Body of pancreas (tissue), 4 donors: ENCODE measurements around the gene SDC1. TPM values are rescaled to one million over a fixed set of nuclear protein-coding genes. Genes with fewer than 3 reads are reported as not detected.

Source experiments
- ATAC-seq: fragments of 150-250 bp; one replicate; pipeline ENCODE4 v1.9.1; 2016
- DNase-seq, 4 donors: peaks; one replicate each; pipeline ENCODE4 v3.0.0-alpha.2; 2019
- H3K27ac ChIP-seq, 4 donors: fragments of 200-600 bp; sonication (generic); 1 replicate in 3 of 4; 2 replicates in 1 of 4; pipeline versions ENCODE4 v1.5.1 to v1.6.1; 2016 to 2019; ENCODE audit warnings: mild to moderate bottlenecking in 1 of 4, mixed read lengths in 1 of 4, moderate library complexity in 1 of 4
- H3K27me3 ChIP-seq, 2 donors: fragments of 200-600 bp; sonication (generic); one replicate each; pipeline ENCODE4 v1.6.0; 2016; ENCODE audit warnings: mild to moderate bottlenecking in 1 of 2
- H3K36me3 ChIP-seq, 2 donors: fragments of 200-600 bp; sonication (generic); replicated peaks in 1 of 2; 2 replicates each; pipeline ENCODE4 v1.5.1; 2016; ENCODE audit warnings: low read depth in 2 of 2; ENCODE audit not compliant: insufficient read depth in 1 of 2
- H3K4me1 ChIP-seq: fragments of 200-600 bp; sonication (generic); one replicate; pipeline ENCODE4 v1.6.0; 2016
- H3K4me3 ChIP-seq, 2 donors: fragments of 200-600 bp; sonication (generic); 1 replicate in 1 of 2; 2 replicates in 1 of 2; pipeline ENCODE4 v1.5.1; 2016 to 2019
- H3K9me3 ChIP-seq, 3 donors: fragments of 200-600 bp; sonication (generic); 1 replicate in 2 of 3; 2 replicates in 1 of 3; pipeline ENCODE4 v1.5.1; 2016
- POLR2A ChIP-seq, 3 donors: fragments of 450-650 bp; IDR thresholded peaks; one replicate each; pipeline ENCODE4 v1.6.1; 2016; ENCODE audit warnings: antibody characterized with exemption in 3 of 3, mild to moderate bottlenecking in 2 of 3
- WGBS, 2 donors: methylation state at CpG; one replicate each; pipeline ENCODE4 v1.1.5; 2017; 5-methylcytosine and 5-hydroxymethylcytosine counted together
- intact Hi-C: fragments of 100-400 bp; cut with DNase I; formaldehyde crosslinking; loops from one replicate; pipeline ENCODE4 v1.15.1; 2023
- total RNA-seq, 2 donors: library from RNA; depleted of rRNA; stranded (reverse); fragments of >200 nt; gene quantifications; one replicate each; pipeline ENCODE4 v1.1.0, GENCODE V29; 2016
- TF ChIP-seq, protein P1 (sequence below), 7 experiments: fragments of 450-650 bp in 4 of 7; fragments of 200-600 bp in 3 of 7; sonication (generic) in 3 of 7; IDR thresholded peaks; one replicate each; pipeline ENCODE4 v1.5.1; 2016 to 2019; ENCODE audit warnings: antibody characterized with exemption in 7 of 7

Gene SDC1
- total RNA-seq, 2 donors from 2014 or later = 24.7 to 53.2 TPM

DNA sequence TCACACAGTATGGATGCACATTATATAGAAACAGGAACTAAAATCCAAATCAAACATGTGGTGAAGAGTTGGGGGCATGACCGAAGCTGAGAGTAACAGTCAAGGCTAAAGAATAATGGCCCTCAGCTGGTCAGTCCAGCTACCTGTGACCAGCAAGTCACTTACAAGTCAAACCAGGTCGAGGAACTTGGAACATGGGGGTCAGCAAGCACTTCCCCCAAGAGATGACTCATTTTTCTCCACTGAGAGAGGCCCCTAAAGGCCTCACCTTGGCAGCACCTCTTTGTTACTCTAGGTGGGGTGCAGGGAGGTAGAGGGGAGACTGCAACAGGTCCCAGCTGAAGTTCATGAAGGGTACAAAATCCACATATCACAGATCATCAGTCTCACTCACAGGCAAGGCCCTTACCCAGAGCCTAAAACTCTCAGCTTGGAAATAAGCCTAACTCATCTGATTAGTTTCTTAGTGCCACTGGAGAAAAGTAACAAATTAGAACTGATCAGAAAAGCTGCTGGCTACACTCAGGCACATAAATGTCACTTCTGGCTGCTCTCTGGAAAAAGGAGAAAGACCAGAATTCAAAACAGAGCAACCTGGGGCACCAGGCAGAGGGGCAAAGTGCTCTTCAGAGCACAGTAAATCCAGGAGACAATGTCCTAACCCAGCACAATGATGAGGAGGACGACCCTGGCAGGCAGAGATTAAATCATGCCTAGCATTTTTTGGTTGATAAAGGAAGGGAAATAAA is 4.0 kb downstream of the SDC1 start:
- DNase-seq (no peak), ATAC-seq (no peak)
- Histone ChIP-seq H3K27ac (no peak overlapping the region), H3K4me1 (peaks cover 29% of the 10 kb centered on the region), H3K4me3 (no peak overlapping the region), H3K27me3 (no peaks in the 10 kb centered on the region), H3K9me3 (no peaks in the 10 kb centered on the region), H3K36me3 (no peaks in the 10 kb centered on the region)
- intact Hi-C loops = no loop called here
- TF ChIP-seq POLR2A (IDR thresholded peaks at IDR 0.05) = no peak
- TF ChIP-seq, protein P1, sequence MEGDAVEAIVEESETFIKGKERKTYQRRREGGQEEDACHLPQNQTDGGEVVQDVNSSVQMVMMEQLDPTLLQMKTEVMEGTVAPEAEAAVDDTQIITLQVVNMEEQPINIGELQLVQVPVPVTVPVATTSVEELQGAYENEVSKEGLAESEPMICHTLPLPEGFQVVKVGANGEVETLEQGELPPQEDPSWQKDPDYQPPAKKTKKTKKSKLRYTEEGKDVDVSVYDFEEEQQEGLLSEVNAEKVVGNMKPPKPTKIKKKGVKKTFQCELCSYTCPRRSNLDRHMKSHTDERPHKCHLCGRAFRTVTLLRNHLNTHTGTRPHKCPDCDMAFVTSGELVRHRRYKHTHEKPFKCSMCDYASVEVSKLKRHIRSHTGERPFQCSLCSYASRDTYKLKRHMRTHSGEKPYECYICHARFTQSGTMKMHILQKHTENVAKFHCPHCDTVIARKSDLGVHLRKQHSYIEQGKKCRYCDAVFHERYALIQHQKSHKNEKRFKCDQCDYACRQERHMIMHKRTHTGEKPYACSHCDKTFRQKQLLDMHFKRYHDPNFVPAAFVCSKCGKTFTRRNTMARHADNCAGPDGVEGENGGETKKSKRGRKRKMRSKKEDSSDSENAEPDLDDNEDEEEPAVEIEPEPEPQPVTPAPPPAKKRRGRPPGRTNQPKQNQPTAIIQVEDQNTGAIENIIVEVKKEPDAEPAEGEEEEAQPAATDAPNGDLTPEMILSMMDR (IDR thresholded peaks at IDR 0.05) = no peak
- 62 to 64% methylated on average over 3 of the region's 3 CpGs for WGBS, 2 donors

DNA sequence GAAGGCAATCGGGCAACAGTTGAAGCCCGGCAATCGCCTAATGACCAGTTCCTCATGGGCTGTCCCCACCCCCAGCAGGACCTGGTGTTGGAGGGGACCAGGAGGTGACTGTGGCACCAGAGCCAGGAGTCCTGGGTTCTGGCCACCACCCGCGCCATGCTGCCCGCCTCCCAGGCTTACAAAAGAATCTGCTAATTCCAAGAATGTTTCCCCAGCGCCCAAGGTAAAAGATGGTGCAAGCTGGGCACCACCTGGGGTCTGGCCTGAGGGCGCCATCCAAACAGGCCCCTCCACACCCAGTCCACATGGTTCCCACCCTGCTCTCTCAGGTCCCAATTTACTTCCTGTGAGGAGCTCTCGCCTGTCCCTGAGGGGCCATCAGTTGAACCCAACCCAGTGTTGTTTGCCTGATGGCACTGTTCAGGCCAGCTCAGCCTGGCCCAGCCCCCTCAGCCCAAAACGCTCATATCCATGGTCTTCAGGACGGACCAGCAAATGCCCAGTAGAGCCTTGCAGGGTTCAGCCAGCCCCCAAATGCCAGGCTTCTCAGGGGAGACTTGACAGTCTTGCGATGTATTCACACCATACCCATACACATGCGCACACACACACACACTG is 5.1 kb downstream of the SDC1 start:
- ATAC-seq = no peak
- Histone ChIP-seq H3K4me3 (no peak overlapping the region), H3K27me3 (no peaks in the 10 kb centered on the region), H3K27ac (no peak overlapping the region), H3K36me3 (no peaks in the 10 kb centered on the region), H3K4me1 (peaks cover 23% of the 10 kb centered on the region), H3K9me3 (no peaks in the 10 kb centered on the region)
- intact Hi-C loops = no loop called here
- no peak for TF ChIP-seq POLR2A (IDR thresholded peaks at IDR 0.05)
- TF ChIP-seq, protein P1 (IDR thresholded peaks at IDR 0.05) = no peak
- WGBS, 2 donors = 91 to 96% methylated on average over 9 to 12 of the region's 13 CpGs
- DNase-seq = no peak

DNA sequence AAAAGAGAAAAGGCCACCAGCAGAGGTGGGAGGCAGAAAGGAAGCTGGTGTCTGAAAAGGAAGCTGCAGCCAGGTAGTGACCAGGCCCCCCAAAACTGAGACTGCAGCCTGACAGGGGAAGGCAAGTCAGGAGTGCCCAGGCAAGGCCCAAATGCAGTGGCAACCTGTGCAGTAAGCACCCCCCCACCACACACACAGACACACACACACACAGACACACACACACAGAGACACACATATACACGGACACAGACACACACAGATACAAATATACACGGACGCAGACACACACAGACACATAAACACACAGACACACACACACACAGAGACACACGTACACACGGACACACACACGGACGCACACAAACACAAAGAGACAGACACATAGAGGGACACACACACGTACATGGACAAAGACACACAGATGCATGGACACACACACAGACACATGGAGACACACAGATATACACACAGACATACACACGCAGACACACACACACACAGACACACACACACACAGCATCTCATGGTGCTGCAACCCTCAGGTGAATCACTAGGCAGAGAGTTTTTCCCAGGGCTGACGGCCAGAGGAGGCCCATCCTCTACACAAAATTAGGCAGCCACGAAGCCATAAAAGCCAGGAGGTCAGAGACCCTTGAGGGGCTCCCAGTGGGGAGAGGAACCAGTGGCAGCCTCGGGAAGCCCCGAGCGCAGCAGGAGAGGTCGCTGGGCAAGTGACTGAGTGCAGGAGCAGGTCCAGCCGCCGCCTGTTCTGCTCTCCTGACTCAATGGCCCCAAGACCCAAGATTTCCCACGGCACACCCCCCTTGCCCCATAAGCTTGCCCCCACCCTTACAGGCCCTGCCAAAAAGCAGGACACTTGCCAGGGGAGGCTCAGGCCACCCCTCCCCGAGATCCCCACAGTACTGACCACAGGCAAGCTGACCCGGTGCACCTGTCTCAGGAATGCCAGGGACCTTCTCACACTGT is 6.3 kb downstream of the SDC1 start:
- TF ChIP-seq, protein P1 (IDR thresholded peaks at IDR 0.05) = no peak
- no peak for TF ChIP-seq POLR2A (IDR thresholded peaks at IDR 0.05)
- 89 to 91% methylated on average over 18 to 20 of the region's 20 CpGs for WGBS, 2 donors
- no peaks in the 10 kb centered on the region for H3K36me3 ChIP-seq
- H3K27ac ChIP-seq = no peak overlapping the region
- no peak overlapping the region for H3K4me3 ChIP-seq
- no peaks in the 10 kb centered on the region for H3K9me3 ChIP-seq
- intact Hi-C loops = no loop called here
- H3K4me1 ChIP-seq = peaks cover 24% of the 10 kb centered on the region
- no peaks in the 10 kb centered on the region for H3K27me3 ChIP-seq
- DNase-seq (no peak), ATAC-seq (no peak)

GRCh38 chr2:20217041-20217970 is 7.6 kb downstream of the SDC1 start:
- H3K9me3 ChIP-seq = no peaks in the 10 kb centered on the region
- H3K4me1 ChIP-seq = peaks cover 24% of the 10 kb centered on the region
- H3K36me3 ChIP-seq = no peaks in the 10 kb centered on the region
- TF ChIP-seq, protein P1 (IDR thresholded peaks at IDR 0.05) = no peak
- no peak for TF ChIP-seq POLR2A (IDR thresholded peaks at IDR 0.05)
- ATAC-seq (no peak), DNase-seq (no peak)
- peak overlapping the region in 1 of 4 donors; percentile 4 for H3K27ac ChIP-seq
- no peak overlapping the region for H3K4me3 ChIP-seq
- H3K27me3 ChIP-seq = no peaks in the 10 kb centered on the region
- intact Hi-C loops = no loop called here
- 73 to 90% methylated on average over 3 to 21 of the region's 21 CpGs for WGBS, 2 donors
